Muscle layer of colon (tissue), 2 donors: Measurements from ENCODE around the gene DNAH11.

Experiments used
- H3K27ac ChIP-seq: one replicate; pipeline ENCODE4 v1.7.0; 2013; ENCODE audit warnings: low read depth, mild to moderate bottlenecking, low read length, moderate library complexity
- H3K27me3 ChIP-seq, 2 donors: one replicate each; pipeline ENCODE4 v1.7.0; 2013; ENCODE audit warnings: low read length in 2 of 2, mild to moderate bottlenecking in 2 of 2; ENCODE audit not compliant: insufficient read depth in 2 of 2, control insufficient read depth in 1 of 2
- H3K36me3 ChIP-seq: one replicate; pipeline ENCODE4 v1.7.0; 2013; ENCODE audit warnings: mild to moderate bottlenecking, low read length; ENCODE audit not compliant: insufficient read depth
- H3K4me1 ChIP-seq: one replicate; pipeline ENCODE4 v1.7.0; 2013; ENCODE audit warnings: mild to moderate bottlenecking, low read length; ENCODE audit not compliant: insufficient read depth
- H3K4me3 ChIP-seq, 2 donors: one replicate each; pipeline ENCODE4 v1.7.0; 2013; ENCODE audit warnings: low read length in 2 of 2, low read depth in 1 of 2, mild to moderate bottlenecking in 1 of 2, moderate library complexity in 1 of 2
- H3K9ac ChIP-seq: one replicate; pipeline ENCODE4 v1.7.0; 2013; ENCODE audit warnings: low read length
- H3K9me3 ChIP-seq: one replicate; pipeline ENCODE4 v1.7.0; 2013; ENCODE audit warnings: mild to moderate bottlenecking, low read length
- donor health status: abdominal sarcoma.
- donor health status: Adenocarcinoma of cecum.

Gene DNAH11

DNA sequence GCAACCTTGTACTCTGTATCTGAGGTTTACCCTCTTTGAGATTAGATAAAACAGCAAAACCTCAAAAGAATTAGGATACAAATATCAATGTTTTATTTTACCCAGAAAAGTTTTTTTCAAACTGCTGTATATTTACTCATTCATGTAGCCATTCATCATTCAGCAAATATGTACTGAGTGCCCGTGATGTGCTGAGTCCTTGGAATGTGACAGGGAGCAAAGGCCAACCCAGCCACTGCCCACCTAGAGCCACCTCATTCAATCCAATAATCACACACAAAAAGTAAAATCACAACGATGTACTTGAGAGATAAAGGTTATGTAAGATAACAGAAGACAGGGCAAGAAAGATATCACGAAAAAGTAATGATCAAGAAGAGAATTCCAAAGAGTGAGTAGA, 215.4 kb downstream of the DNAH11 start:
- Histone ChIP-seq H3K4me3 (no peak overlapping the region), H3K27me3 (no peaks in the 10 kb centered on the region), H3K9me3 (no peaks in the 10 kb centered on the region), H3K36me3 (no peaks in the 10 kb centered on the region), H3K27ac (no peak overlapping the region), H3K4me1 (no peaks in the 10 kb centered on the region), H3K9ac (no peak overlapping the region)

DNA sequence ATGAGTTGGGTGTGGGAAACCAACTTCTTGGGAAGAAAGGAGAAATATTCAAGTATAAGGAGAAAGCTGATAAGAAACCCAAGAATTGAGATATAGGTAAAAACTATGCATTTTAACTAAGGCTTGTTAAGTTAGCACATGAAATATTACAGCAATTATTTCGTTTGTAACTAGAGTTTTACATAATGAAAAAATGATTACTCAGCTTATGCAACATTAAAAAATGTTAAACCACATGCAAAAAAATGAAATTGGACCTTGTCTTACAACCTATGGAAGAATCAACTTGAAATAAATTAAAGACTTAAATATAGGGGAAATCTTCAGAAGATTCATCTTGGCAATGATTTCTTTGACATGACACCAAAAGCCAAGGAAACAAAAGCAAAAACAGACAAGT, 219.6 kb downstream of the DNAH11 start:
- Histone ChIP-seq H3K9ac (no peak overlapping the region), H3K4me1 (no peaks in the 10 kb centered on the region), H3K27ac (no peak overlapping the region)

DNA sequence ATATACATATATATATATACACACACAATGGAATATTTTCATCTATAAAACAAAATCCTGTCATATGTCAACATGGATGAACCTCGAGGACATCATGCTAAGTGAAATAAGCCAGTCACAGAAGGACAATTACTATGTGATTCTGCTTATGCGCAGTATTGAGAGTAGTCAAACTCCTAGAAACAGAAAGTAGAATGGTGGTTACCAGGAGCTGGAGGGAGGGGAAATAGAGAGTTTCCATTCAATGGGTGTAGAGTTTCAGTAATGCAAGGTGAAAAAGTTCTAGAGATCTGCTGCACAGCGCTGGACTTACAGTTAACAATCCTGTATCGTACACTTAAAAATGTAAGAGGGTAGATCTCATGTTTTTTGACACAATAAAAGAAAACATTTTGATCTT, 221.0 kb downstream of the DNAH11 start:
- no peak overlapping the region for H3K4me3 ChIP-seq
- H3K36me3 ChIP-seq: no peaks in the 10 kb centered on the region
- no peak overlapping the region for H3K27ac ChIP-seq
- H3K27me3 ChIP-seq: no peaks in the 10 kb centered on the region
- H3K4me1 ChIP-seq: no peaks in the 10 kb centered on the region
- no peak overlapping the region for H3K9ac ChIP-seq
- no peaks in the 10 kb centered on the region for H3K9me3 ChIP-seq

More for the DNA sequence above, 219.6 kb downstream of the DNAH11 start:
- Histone ChIP-seq H3K27me3 (no peaks in the 10 kb centered on the region), H3K9me3 (no peaks in the 10 kb centered on the region), H3K36me3 (no peaks in the 10 kb centered on the region), H3K4me3 (no peak overlapping the region)

DNA sequence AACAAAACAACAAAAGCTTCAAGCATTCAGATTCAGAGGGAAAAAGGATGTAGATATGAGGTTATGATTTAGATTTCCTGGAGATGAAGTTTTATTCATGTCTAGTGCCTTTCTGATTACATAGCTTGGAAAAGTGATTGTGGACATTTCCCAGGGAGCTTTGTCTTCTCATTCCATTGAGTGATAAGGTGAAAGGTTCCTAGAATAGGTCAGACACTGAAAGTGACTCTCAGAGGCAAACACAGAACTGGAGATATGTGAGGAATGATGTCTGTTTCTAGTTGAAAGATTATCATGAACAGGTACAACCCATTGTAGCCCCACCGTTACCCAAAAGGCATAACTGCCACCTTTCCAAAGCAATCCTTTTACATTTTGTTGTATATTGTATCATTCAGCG, 223.4 kb downstream of the DNAH11 start:
- no peaks in the 10 kb centered on the region for H3K27me3 ChIP-seq
- peaks cover 6% of the 10 kb centered on the region for H3K4me1 ChIP-seq
- H3K4me3 ChIP-seq: no peak overlapping the region
- no peak overlapping the region for H3K27ac ChIP-seq
- no peaks in the 10 kb centered on the region for H3K36me3 ChIP-seq
- H3K9ac ChIP-seq: no peak overlapping the region
- no peaks in the 10 kb centered on the region for H3K9me3 ChIP-seq

DNA sequence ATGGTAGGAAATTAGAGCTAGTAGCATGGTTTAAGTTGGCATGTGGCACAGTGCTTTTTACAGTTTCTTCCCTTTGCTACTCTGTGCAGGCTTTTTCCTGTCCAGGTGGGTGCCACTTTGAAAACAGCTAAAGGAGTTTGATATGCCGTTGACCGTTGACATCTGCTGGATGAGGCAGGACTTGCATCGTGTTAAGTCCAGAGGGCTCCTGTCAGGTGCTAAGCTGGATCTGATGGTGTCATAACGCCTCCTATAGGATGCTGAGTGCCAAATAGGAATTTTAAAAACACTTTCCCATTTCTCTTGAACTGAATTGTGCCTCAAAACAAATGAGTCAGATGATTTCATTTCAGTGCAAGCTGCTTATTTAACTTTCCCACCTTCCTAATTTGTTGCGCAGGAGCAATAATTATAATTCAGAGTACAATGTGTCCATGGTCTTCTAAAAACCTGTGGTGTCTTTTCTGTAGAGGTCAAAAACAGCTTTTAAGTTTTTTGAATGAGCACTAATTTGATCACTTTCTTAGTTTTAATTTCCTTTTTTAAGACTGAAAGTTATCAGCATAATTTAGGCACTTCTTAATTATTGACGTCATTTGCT, 224.6 kb downstream of the DNAH11 start:
- H3K9me3 ChIP-seq: no peaks in the 10 kb centered on the region
- no peaks in the 10 kb centered on the region for H3K27me3 ChIP-seq
- H3K9ac ChIP-seq: no peak overlapping the region
- no peaks in the 10 kb centered on the region for H3K36me3 ChIP-seq
- H3K4me3 ChIP-seq: no peak overlapping the region
- no peak overlapping the region for H3K27ac ChIP-seq
- H3K4me1 ChIP-seq: peaks cover 11% of the 10 kb centered on the region

DNA sequence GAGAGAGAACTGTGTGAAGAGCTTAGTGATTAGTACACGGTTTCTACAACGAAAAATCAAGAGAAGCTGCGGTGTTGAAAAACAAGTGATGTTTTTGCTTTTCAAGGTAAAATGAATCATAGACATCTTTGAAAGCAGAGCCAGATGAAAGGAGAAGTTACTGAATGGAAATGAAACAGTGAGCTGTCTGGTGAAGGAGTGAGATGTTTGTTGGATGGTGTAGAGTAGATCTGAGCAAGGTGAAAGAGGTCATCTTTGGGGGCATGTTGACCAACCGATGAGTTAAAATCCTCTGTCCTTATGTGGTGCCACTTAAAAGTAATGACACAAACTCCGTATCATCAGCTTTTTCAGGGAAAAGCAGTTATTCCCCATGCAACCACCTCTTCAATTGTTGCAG, 225.4 kb downstream of the DNAH11 start:
- H3K4me1 ChIP-seq: peaks cover 18% of the 10 kb centered on the region
- no peak overlapping the region for H3K4me3 ChIP-seq
- no peak overlapping the region for H3K9ac ChIP-seq
- H3K9me3 ChIP-seq: no peaks in the 10 kb centered on the region
- H3K27me3 ChIP-seq: no peaks in the 10 kb centered on the region
- H3K36me3 ChIP-seq: no peaks in the 10 kb centered on the region
- no peak overlapping the region for H3K27ac ChIP-seq

DNA sequence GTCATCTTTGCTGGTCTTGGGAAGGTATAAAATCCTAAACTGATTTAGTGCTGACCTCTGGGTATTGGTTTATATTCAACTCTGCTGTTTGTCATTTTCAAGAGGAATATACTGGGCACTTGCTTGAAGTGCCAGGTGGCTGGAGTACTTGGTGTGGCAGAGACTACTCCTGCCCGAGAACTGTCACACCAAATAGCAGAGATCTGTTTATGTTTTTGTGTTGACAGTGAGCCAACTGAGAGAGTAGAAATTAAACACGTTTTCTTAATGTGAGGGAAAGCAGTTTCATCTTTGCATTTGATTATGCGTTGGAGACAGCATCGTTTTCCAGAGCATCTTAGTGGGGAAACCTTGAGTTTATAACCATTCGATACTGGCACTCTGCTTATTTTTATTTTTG, 228.4 kb downstream of the DNAH11 start:
- H3K27me3 ChIP-seq: no peaks in the 10 kb centered on the region
- H3K36me3 ChIP-seq: no peaks in the 10 kb centered on the region
- H3K4me3 ChIP-seq: peak overlapping the region in 1 of 2 donors; percentile 3
- H3K27ac ChIP-seq: no peak overlapping the region
- peaks cover 20% of the 10 kb centered on the region for H3K4me1 ChIP-seq
- H3K9me3 ChIP-seq: no peaks in the 10 kb centered on the region
- H3K9ac ChIP-seq: no peak overlapping the region

DNA sequence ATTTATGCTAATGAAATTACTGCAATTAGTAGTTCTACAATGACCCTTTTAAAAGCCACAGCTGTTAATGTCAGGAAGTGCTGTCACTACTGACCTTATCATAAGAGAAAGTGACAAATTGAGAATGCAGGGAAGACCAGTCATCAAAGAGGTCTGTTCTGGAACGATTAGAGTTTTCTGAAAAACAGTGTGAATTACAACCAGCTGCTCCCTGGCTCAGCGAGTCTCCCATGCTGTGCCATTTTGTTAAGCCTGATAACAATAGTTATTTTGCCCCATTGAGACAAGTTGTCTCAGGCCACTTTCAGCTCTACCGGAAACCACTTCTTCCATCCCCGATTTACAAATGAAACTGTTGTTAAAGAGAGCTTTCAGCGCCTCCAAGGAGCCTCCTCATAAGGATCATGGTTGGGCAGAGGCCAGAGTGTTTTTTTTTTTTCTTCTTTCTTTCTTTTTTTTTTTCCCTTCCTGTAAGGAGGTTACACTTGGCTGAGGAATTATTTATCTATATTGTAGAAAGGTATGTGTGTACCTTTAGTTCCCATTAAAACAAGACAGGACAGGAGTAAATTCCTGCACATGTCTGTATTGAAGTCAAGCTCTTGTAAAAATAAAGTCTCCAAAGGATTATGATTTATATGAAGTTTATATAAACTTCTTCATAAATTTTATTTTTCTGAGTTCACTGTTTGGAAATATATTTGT, 229.2 kb downstream of the DNAH11 start:
- H3K36me3 ChIP-seq: no peaks in the 10 kb centered on the region
- no peak overlapping the region for H3K9ac ChIP-seq
- H3K27me3 ChIP-seq: no peaks in the 10 kb centered on the region
- H3K9me3 ChIP-seq: no peaks in the 10 kb centered on the region
- H3K4me3 ChIP-seq: no peak overlapping the region
- H3K27ac ChIP-seq: no peak overlapping the region
- peaks cover 20% of the 10 kb centered on the region for H3K4me1 ChIP-seq

DNA sequence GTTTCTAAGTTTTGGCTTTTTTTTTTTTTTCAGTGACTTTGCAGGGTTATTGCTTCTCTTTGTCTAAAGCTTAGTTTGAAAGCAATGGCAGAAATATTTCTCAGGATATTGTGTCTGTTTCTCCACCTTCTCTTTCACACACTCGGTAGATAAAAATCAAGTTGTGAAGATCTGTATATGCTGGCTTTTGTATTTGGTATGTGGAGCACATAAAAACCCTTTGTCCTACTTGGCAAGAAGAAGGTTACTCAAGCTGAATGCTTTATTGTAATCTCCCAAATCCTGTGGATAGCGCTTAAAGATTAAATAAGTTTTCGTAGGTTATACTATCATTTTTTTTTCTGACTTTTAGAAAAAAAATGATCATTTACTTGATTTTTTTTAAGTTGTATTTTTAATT, 230.5 kb downstream of the DNAH11 start:
- no peaks in the 10 kb centered on the region for H3K9me3 ChIP-seq
- no peaks in the 10 kb centered on the region for H3K27me3 ChIP-seq
- no peak overlapping the region for H3K9ac ChIP-seq
- H3K36me3 ChIP-seq: no peaks in the 10 kb centered on the region
- peaks cover 20% of the 10 kb centered on the region for H3K4me1 ChIP-seq
- H3K4me3 ChIP-seq: no peak overlapping the region
- H3K27ac ChIP-seq: no peak overlapping the region

DNA sequence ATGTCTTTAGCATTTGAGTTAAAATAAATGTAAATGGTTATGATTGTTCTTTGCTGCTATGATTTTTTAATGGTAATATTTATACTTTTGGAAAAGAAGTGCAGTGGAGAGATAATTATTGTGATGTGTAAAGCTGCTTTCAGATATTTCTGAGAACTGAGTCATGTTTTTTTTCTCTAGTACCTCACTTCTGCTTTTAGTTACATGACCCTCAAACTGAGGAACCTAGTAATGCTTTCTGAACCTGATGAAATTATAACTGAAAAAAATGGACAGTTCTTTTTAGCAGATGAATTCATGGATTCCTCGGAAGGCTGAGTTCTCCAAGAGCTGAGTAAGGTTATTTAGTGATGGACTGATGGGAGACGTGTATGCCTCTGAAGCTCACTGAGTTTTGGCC, 235.1 kb downstream of the DNAH11 start:
- Histone ChIP-seq H3K9me3 (no peaks in the 10 kb centered on the region), H3K9ac (no peak overlapping the region), H3K36me3 (no peaks in the 10 kb centered on the region), H3K4me3 (no peak overlapping the region), H3K27me3 (no peaks in the 10 kb centered on the region), H3K4me1 (peaks cover 6% of the 10 kb centered on the region), H3K27ac (no peak overlapping the region)

DNA sequence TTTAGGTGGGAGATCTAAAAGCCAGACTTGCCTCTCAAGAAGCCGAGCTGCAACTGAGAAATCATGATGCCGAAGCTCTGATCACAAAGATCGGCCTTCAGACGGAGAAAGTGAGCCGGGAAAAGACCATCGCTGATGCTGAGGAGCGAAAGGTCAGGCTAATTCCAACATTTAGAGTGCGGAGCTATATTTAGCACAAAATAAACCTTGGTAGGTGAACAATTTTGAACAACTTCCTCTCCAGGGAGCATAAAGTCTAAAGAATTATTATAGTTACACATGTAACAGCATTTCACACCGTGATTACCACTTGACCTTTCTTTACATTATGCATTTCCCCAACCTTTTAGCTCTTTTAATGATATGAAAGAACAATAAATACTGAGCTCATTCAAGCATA, 236.1 kb downstream of the DNAH11 start:
- Histone ChIP-seq H3K9ac (no peak overlapping the region), H3K36me3 (no peaks in the 10 kb centered on the region), H3K27me3 (no peaks in the 10 kb centered on the region), H3K9me3 (no peaks in the 10 kb centered on the region), H3K27ac (no peak overlapping the region), H3K4me3 (no peak overlapping the region), H3K4me1 (no peaks in the 10 kb centered on the region)

DNA sequence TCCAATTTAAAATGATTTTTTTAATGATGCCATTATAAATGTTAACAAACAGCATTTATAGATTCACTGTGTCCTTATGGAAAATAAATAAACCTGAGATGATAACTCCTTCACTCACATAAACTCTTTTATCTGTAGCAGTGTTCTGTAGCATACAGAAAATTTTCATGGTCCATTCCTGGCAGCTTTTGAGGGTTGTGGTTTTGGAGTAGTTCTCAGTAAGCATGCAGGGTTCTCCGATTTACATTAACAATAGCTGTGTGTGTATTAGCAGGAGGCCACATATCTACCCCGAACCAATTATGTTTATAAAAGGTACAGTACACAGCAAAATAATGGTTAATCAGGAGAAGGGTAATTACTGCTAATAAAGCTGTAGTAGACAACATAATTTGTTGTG, 240.2 kb downstream of the DNAH11 start:
- no peaks in the 10 kb centered on the region for H3K9me3 ChIP-seq
- no peaks in the 10 kb centered on the region for H3K27me3 ChIP-seq
- H3K36me3 ChIP-seq: no peaks in the 10 kb centered on the region
- peaks cover 3% of the 10 kb centered on the region for H3K4me1 ChIP-seq
- no peak overlapping the region for H3K4me3 ChIP-seq
- H3K27ac ChIP-seq: no peak overlapping the region
- no peak overlapping the region for H3K9ac ChIP-seq
